SW480 (cell line): ENCODE results near the gene TIGD1.
"Not testable (repeated sequence)": the region's sequence is repeated elsewhere in the genome, so short reads cannot be mapped to it uniquely, and the experiment has no call there.

Experiments
- DNase-seq: peaks from one replicate; pipeline ENCODE4 v3.0.0-alpha.2; 2016; ENCODE audit warnings: low spot score

Gene TIGD1

DNA sequence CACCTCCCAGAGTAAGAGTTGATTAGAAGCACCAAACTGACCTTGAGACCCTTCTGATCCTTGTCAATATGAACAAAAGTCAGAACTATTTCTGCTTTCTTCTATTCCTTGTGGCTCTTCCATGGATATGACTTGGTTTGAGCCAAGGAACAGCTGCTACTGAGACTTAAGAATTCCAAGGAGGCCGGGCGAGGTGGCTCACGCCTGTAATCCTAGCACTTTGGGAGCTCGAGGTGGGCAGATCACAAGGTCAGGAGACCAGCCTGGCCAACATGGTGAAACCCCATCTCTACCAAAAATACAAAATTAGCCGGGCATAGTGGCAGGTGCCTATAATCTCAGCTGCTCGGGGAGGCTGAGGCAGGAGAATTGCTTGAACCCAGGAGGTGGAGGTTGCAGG is 20.1 kb upstream of the TIGD1 start:
- not testable (repeated sequence) for DNase-seq

DNA sequence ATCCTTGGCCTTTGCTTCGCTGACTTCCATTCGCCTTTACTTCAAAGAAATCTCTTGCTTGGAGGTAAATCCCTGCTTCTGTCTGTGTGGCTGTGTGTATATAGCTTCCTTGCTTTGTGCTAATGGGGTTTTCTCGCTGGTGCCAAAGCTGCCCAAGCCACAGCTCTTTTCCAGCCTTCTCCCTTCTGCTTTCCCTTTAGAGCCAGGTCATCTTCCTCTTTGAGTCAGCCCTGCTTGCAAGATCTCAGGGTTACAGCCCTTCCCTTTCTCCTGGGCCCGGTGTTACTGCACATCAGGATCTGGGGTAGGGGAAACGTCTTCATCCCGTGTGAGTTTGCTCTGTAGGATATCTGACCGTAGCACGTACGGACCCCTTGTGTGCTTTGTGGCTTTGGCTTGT is 19.2 kb upstream of the TIGD1 start:
- no peak for DNase-seq

DNA sequence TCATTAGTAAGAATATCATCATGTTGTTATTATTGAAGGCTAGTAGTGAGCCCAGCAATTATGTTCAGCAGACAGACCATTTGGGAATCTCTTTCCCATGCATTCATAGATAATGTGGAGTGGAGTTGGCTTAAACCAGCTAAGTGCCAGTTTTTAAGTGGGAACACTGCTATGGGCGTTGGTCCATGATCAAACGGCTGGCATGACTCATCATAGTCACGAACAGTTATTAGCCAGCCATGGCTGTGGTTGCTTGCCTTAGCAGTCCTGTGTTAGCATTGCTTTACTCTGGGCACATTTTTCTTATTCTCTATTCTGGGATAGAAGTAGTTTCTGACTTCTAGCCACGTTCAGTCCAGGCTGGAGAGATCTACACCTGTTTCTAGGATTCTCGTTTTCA is 17.8 kb upstream of the TIGD1 start:
- peak; percentile 89 for DNase-seq

DNA sequence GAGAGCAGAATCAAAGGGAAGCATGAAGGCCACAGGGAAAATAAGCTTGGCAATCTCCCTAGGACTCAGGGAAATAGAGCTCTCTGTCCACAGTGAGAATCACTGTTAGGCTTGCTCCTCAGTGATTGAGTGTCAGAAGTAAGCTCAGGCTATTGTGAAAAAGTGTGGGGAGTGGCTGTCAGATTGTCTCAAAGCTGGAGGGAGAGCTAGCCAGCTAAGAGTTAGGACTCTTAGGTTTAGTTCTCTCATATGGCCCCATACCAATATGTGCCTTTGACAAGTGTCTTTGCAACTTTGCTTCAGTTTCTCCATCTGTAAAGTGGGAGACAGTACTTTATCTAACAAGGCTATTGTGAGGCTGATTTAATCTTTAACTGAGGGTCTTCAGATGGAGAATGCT is 17.4 kb upstream of the TIGD1 start:
- DNase-seq, result no peak

- no peak for DNase-seq
Observed at GRCh38 chr2:232563580-232563979, 13.2 kb upstream of the TIGD1 start.

- DNase-seq, result no peak
Observed at GRCh38 chr2:232562515-232563151, 12.3 kb upstream of the TIGD1 start.

- no peak for DNase-seq
Observed at GRCh38 chr2:232556426-232556825, 6.1 kb upstream of the TIGD1 start.

DNA sequence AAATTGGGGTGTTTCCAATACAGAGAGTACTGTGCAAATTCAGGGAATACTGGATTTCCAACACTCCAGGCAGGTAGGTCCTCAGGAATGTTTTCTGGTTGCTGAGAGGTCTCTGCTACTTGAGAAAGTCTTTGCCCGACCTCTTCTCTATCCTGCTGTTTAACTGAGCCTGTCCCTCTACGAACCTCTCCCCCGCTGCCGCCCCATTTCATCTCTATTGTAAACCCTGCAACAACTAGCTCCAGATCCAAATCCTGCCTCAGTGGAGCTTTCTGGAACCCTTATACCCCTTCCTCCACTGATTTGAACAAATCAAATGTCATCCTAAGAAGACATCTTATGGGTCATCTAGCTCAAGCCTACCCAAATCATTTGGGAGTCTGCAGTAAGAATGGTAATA is 1.4 kb upstream of the TIGD1 start:
- DNase-seq, result no peak

- DNase-seq, result no peak
Observed at GRCh38 chr2:232551250-232551638, 887 bp upstream of the TIGD1 start.

- DNase-seq, result no peak
Observed at GRCh38 chr2:232549655-232550353, 553 bp downstream of the TIGD1 start.

DNA sequence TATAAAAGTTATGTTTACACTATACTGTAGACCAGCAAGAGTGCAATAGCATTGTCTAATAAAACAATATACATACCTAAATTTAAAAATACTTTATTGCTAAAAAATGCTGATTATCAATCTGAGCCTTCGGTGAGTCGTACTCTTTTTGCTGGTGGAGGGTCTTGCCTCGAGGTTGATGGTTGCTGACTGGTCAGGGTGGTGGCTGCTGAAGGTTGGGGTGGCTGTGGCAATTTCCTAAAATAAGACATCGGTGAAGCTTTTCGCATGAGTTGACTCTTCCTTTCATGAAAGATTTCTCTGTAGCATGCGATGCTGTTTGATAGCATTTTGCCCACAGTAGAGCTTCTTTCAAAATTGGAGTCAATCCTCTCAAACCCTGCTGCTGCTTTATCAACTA is 2.4 kb downstream of the TIGD1 start:
- no peak for DNase-seq

DNA sequence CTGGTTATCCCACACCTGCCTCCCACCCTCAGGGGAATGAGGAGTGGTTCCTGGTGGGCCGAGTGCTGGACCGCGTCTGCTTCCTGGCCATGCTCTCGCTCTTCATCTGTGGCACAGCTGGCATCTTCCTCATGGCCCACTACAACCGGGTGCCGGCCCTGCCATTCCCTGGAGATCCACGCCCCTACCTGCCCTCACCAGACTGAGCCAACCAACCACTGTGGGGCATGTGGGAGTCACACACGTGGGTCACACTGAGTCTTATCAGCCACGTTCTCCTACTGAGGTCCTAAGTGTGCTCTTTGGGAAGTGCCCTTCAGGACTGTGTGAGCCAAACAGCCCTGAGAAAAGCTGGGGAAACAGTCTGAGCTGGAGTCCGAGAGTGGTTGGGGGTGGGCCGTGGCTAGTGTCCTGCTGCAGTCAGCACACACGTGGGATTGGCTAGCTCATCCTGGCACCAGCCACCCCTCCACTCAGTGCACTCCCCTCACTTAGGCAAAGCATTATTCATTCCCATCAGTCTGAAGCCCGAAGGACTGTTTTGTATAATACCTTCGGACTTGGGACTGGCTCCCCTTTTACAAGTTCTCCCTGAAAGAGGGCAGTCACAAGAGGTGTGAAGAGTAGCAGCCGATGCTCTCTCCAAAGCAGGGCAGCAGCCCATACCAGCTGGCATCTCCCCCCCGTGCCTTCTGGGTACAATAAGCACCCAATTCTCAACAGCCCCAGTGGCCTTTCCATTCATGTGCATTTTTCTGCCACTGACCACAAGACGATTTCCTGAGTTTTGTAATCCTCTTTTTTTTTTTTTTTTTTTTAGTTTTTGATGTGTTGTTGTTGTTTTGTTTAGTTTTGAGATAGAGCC is 4.6 kb downstream of the TIGD1 start:
- DNase-seq, result no peak

DNA sequence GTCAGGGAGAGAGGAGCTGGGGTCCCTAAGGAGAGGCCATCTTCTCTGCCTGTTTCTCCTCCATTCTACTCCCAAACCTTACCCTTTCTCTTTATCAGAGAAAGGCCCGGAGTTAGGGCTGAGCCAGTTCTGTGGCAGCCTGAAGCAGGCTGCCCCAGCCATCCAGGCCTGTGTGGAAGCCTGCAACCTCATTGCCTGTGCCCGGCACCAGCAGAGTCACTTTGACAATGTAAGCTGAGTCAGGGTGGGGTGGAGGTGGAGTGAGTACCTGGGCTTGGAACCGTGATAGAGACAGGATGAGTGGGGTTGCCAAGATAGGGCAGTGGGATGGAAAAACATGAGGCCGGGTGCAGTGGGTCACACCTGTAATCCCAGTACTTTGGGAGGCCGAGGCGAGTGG is 5.7 kb downstream of the TIGD1 start:
- no peak for DNase-seq

DNA sequence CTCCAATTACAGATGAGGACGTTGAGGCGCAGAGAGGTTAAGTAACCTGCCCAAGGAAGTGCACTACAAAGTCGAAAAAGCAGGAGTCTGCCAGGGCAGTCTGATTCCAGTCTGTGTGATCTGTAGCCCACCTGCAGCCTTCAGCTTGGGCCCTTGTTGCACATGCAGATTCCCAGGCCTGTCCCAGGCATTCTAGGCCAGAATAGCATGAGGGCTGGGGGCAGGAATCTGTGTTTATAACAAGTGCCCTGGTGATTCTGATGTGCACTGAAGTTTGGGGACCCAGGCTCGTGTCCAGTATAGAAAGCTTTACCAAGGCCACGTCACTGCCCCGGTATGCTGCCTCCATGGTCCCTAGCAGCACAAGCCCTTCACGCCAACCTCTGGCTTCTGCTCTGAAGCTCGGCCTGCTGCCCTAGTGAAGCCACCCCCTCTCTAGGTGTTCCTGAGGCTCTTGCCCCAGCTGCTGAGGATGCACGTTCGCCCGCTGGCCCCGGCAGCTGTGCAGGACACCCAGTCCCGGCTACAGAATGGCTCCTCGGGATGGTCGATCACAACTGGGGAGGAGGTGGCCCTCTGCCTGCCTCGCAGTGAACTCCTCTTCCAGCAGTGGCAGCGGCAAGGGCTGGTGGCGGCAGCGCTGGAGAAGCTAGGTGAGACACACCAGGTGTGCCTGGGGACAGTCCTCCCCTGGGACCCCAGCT is 6.3 kb downstream of the TIGD1 start:
- no peak for DNase-seq

DNA sequence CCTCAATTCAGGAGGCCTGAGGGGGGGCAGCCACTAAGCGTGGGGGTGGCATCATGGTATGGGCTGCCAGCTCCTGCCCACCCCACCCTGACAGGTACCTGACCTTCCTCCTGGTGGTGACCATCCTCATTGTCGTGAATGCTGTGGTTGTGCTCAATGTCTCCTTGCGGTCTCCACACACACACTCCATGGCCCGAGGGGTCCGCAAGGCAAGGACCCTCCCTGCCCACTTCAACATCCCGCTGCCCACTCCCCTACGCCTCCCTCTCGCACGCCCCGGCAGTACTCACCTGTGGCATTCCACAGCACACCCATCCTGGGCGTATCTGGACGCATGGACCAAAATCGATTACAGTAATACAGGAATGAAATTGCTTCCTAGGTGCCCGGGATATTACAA is 6.9 kb downstream of the TIGD1 start:
- no peak for DNase-seq

GRCh38 chr2:232542715-232543467 is 7.5 kb downstream of the TIGD1 start:
- no peak for DNase-seq

DNA sequence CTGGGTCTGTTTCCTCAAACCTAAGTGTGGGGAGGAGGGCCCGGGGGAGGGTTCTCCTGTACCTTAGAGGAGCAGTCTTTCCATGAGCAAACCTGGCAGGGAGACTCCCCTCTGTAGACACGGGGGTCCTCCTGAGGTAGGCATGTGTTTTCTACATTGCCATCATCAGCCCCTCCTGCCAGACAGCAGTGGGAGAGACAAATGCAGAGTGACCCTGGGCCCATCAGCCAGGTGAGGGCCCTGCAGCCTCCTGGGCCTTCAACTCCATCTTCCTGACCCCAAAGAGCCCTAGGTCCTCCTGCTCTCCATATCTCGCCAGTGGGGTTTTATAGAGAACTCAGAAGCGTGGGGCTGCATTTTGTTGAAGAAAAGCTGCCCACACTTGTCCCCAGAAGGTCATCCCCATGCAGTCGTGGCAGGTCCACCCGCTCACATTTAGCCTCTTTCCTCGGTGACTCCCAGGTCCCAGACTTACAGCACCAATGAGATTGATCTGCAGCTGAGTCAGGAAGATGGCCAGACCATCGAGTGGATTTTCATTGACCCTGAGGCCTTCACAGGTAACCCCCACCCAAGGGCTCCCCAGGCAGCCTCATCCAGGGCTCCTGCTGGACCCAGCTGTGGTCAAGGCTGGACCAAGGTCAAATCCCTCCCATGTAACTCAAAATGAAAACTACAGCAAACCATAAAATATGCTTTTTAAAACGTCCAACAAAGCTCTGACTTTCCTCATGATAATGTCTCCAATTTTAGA is 8.2 kb downstream of the TIGD1 start:
- no peak for DNase-seq

DNA sequence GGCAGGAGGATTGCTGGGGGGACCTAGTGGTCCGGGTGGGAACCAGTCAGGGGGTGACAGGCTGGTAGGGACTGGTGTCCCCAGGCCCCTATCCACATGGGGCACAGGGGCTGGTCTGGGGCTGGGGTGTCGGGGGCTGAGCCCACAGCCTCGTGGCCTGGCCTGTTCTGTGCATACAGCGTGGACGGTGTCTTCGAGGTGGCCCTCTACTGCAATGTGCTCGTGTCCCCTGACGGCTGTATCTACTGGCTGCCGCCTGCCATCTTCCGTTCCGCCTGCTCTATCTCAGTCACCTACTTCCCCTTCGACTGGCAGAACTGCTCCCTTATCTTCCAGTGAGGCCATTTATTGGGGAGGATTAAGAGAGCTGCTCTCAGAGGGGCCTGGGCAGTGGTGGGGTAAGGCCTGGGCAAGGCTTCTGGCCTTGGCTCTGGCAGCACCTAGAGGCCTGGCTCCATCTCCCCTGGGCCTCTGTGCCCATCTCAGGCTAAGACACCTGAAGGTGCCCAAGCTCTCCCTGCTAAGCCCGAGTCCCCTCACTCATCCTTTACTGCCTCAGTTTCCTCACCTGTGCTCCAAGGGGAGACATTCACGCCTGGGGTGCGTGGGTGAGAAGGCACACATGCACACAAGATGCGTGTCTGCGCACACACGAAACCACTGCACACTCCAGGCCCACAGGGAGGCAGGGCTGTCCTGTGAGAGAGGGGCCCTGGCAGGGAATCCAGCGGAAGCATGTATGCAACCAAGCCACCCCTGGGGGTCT is 9.0 kb downstream of the TIGD1 start:
- no peak for DNase-seq

- no peak for DNase-seq
Observed at GRCh38 chr2:232540441-232541041, 9.8 kb downstream of the TIGD1 start.
